HG02870 (cell line): ENCODE results near the gene DLGAP4.

Experiments used
- ATAC-seq: cut with Tn5 transposase; IDR thresholded peaks from one replicate; pipeline ENCODE4 v1.9.1; 2021; ENCODE audit warnings: mild to moderate bottlenecking, moderate library complexity; ENCODE audit not compliant: unreplicated experiment

DLGAP4 gene

DNA sequence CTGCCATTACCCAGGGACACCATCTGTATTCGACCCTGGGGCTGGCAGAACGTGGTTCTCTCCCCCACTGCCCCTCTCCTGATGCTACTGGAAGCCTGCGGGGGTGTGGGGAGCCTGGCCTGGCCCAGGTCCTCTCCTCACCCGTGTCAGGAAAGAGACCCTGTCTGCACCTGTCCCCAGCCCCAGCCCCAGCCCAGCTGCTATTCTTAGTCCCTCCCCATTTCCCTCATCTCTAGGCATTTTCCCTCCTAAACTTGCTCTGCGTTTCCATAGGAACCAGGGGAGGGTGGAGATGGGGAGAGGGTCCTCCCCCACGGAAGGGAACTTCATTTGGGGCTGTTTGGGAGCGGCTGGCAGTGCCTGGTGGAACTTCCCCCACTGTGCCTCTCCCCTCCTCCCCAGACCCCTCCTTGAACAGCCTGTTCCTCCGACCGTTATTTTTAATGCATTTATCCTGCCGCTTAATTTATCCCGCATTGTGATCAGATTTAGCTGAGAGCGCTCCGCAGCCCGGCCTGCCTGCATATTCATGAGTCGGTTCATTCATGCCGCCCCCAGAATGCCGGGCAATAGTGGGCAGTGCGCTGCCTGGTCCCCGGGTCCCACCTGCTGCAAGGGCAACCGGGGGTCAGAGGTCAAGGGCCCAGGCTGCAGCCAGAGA lies 31.8 kb upstream of the DLGAP4 start:
- ATAC-seq = no peak

DNA sequence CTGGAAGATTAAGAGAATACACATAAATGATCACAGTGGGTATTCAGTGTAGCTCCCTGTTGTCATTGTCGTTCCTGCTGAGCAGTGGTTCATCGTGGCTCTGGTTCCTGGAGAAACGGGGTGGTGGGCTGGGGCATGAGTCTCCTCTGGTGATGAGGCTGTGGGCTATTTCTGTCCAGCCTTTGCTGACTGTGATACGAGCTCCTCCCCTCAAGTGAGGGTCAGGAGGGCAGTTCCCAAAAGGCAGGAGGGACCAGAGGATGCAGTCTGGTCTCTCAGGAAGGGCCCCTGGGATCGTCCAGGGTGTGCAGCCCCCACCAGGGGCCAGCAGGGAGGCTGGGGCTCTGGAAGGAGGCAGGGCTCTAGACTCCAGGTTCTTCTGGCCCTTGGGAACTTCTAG lies 31.1 kb upstream of the DLGAP4 start:
- no peak for ATAC-seq

DNA sequence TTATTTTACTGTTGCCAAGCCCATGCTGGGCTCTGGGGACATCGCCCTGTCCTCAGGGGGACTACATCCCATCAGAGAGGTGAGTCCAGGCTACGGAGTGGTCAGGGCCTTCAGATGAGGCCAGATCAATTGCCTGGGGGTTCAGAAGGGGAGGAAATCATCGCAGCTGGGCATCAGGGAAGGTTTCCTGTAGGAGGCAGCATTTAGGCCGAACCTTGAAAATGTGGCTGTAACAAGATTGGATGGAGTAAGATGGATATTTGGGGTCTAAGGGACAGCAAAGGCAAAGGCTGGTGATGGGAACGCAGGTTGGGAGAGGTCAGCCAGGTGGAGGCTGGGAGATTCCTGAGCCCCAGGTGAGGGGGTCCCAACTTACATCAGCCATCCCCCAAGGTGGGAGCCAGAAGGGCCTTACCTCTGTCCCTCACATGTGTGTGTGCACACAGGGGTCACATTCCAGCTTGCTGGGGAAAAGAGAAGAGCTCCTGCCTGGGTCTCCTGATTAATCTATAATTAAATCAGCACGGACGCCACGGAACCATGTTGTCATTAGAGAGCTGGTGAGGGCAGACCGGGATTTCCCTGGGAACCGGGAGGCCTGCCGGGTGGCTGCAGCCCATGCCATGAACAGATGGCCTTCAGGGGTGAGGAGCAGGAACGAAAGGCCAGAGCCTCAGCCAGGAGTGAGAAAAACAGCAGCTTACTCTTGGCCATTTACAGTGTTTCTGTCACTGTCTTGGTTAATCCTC lies 30.5 kb upstream of the DLGAP4 start:
- ATAC-seq = no peak

DNA sequence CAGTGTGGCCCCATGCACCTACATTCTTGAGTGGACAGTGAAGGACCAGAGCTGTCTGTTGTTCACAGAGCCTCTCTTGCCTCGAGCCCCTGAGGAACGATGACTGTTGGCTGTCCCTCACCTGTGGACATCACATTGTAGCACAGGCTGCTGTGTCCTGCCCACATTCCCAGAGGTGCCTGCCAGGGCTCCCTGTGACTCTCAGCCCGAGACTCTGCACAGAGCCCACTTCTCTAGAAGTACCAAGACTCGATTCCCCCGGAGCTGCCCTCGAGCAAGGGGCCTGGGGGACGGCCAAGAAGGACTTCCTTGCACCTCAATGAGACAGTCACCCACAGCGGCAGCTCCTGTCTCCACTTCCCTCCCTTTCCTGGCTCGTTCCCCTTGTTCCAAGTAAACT lies 28.6 kb upstream of the DLGAP4 start:
- ATAC-seq = no peak

DNA sequence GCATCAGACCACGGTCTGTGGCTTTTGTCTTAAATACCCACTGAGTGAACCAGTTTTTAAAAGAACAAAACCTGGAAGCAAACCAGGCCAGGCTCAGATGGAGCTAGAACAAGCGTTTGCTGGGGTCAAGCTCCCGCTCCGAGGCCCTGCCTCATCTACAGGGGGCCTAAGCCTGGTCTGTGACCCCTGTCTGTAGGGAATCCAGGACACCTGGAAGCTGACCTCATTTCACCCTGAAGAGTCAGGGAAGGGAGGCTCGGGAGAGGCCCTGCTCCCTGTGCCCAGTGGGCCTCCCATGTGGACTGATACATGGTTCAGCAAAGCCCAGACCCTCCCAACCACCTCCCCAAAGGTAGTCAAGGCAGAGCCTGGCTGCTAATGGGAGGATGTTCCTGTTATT lies 26.8 kb upstream of the DLGAP4 start:
- ATAC-seq = no peak

DNA sequence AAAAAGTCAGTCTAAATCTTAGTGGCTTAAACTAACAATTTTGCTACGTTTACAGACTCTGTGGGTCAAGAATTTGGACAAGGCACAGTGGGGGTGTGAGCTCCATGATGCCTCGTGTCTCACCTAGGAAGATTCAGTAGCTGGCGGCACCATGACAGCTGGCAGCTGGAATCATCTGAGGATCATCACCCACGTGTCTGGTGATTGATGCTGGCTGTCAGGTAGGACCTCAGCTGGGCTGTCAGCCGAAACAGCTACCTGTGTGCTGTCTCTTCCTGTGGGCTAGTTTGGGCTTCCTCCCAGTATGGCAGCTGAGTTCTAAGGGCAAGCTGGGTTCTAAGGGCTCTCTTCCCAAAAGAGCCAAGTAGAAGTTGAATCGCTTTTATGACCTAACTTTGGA lies 26.4 kb upstream of the DLGAP4 start:
- ATAC-seq = no peak

DNA sequence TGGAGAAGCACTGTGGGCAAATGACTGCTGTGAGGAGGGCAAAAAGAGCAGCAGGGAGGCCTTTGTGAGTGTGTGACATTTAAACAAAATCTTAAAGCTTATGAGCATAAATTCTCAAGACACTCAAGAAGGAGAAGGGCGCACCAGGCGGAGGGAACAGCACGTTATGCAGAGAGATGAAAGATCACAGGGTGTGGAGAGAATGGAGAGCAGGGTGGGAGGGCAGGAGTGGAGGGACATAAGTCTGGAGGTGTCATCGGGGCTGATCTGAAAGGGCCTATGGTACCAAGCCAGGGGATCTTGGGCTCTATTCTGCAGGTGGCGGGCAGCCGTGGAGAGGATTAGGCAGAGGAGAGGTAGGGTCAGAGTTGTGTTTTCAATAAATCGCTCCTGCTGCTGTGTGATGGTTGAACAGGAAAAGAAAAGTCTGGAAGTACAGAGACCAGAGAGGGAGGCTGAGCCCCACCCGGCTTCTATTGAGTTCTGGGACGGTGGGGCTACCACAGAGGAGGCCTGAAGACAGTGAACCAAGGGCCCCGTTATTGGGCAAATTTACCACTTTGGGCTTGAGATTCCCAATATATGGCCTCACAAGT lies 24.3 kb upstream of the DLGAP4 start:
- no peak for ATAC-seq

DNA sequence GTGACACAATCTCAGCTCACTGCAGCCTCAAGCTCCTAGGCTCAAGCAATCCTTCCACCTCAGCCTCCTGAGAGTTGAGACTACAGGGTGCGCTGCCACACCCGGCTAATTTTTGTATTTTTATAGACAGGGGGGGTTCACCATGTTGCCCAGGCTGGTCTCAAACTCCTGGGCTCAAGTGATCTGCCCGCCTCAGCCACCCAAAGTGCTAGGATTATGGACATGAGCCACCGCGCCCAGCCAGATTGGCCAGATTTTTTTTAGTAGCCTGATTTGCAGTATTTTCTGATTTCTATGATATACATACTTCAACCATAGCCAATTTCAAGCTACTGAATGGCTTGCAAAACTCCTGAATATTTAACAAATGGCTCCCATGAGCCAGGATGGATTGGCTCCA lies 21.4 kb upstream of the DLGAP4 start:
- ATAC-seq = no peak

DNA sequence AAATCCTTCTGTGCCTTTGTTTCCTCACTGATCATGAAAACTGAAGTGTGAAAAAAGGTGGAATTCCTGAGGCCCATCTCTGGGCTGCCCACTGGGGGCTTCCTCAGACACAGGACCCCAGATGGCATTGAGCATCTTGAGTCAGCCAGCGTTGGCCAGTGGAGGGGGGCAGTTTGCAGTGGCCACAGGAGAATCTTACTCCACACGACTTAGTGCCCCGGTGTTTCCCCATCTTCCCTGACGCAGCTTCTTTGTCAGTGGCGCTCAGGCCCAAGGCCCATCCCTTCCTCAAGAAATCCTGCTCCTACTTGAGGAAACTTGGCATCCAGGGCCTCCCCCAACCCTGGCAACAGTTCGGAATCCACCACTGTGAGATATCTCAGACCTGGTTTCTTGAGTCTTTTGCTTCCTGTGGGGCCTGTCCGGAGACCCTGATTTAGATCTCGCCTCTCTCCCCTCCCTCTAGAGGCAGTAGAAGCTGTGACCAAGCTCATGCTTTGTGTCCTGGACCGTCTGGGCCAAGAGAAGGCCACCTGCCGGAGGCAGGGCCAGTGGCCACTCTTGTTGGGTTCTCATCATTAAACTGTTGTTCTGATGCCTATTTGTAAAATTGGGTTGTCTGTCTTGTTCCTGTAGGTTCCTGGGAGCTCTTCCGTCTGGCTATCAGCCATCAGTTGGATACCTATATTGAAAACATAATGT lies 20.2 kb upstream of the DLGAP4 start:
- ATAC-seq = no peak

DNA sequence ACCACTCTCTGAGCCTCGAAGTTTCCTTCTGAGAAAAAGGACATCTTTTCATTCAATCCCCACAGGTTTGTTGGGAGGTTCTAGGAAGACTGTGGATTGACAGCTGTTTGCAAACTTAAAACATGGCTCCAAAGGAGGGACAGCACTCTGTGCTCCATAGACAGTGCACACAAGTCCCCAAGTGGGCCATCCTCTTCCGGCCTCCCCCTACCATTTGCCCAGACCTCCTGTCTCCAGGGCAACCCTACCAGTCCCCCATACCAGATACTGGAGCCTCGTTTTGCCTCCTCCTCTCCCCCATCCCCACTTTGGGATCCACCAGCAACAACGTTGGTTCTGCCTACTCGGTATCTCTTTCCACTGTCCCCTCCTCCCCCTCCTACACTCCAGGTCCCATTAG lies 8.5 kb upstream of the DLGAP4 start:
- no peak for ATAC-seq

DNA sequence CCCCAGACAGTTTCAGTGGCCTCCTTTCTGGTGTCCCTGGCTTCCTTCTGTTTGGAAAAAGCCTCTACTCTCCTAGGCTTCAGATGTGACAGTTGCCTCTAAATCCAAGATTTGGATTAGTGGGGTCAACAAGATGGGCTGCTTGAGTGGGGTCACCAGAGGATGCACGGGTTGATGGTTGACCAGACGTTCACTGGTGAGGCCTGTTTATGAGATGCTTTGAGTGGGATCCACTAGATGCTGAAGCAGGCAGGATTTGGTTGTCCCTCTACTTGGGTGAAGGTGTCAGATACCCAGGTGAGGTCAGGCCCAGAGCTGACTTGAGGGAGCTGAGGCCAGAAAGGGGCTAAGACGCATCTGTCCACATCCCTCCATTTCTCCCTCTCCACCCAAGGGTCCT lies 8.1 kb upstream of the DLGAP4 start:
- no peak for ATAC-seq

DNA sequence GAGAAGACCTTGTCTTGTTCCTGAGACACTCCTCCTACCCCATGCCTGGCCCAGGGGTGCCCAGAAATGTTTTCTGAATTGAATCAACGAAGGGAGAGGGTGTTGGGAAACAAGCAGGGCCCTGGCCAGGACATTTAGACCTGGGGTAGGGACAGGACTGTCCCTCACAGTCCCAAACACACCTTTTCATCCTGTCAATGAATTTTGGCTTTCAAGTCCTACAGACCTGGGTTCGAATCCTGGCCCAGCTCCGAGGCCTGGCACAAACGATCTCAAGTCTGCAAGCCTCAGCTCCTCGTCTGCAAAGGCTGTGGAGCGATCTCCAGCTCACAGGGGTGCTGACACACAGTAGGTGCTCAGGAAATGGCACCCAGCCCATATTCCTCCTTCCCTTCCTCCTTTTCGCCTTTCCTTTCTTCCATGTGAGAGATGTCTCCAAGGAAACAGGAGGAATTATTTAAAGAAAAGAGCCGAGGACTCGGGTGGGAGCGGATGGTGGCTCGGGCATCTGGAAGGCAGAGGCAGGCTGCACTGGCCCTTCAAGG lies 7.3 kb upstream of the DLGAP4 start:
- no peak for ATAC-seq

DNA sequence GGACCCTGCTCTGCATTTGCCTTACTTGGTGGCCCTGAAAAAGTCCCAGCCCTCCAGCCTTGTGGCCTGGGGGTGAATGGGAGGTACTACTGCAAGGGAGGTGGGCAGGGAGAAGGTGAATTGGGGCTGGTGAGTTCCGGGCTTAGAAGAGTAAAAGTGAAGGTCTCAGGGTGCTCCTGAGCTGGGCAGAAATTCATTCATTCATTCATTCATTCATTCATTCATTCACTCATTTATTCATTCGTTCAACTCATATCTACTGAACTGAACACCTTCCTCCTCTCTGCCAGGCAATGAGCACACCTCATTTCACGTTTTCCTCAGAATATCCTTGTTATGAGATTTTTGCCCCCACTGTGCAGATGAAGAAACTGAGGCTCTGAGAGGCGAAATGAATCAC lies 6.7 kb upstream of the DLGAP4 start:
- ATAC-seq = no peak

DNA sequence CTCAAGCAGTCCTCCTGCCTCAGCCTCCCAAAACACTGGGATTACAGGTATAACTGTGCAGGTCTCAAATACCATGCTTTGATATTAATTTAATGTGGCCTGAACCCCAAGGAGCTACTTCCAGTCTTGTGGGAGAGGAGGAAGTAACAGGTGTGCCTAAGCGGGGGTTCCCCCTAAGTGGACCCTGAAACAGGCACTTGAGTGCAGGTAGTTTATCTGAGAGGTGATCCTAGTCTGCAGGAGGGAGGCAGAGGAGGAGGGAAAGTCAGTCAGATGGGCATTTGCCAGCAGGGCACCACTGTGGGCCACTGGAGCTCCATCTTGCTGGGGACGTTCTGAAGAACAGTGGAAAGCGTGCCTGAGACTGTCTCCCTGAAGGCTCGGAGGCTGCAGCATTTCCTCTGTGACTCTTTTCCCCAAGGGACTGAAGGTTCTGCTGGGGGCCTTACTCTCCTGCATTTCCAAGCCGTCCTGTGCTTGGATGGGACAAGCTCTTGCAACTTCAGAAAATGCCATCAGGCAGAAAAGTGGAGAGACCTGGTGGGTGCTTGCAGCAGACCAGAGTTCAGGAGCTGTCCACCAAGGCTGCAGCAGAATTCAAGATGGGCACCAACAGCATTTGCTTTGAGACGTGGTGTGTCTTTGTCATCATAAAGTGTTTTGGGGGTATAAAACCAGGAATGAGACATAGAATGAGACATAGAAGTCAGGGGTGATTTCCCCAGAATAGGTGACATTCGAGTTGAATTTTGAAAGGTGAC lies 4.6 kb upstream of the DLGAP4 start:
- no peak for ATAC-seq

DNA sequence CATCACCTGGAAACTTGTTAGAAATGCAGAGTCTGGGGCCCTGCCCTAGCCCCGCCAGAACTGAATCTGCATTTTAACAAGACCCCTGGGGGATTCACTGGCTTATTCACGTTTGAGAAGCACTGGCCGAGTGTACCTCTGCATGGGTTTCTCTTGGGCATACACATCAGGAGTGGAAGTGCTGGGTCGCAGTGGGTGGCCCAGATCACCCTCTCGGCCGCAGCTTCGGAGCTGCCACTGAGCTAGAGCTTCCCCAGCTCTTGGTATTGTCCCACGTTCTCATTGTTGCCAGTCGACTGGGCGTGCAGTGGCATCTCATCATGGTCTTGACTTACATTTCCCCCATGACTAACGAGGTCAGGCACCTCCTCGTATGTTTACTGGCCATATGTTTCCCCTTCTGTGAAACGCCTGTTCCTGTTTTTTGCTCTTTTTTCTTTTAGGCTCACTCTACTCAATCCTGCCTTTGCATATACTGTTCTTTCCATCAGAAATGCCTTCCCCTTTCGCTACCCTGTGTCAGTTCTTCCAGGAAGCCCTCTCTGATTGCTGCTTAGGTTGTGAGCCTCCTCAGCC lies 3.0 kb upstream of the DLGAP4 start:
- no peak for ATAC-seq

DNA sequence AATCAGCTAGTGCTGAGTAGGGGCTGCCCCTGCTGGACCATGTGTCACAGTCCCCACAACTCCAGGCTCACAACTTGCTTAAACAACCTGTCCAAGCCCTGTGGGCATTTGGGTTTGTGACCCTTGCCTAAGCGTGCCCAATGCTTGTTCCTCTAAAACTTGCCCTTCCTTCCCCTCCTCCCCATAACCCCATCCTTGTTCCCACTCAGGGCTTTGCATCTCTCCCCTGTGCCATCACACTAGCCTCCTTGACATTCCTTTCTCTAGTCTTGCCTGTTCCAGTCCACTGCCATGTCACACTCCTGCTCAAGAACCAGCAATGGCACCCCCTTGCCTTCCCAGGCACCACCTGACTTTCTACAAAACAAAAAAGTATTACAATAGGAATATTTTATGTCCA lies 2.3 kb upstream of the DLGAP4 start:
- ATAC-seq = no peak

DNA sequence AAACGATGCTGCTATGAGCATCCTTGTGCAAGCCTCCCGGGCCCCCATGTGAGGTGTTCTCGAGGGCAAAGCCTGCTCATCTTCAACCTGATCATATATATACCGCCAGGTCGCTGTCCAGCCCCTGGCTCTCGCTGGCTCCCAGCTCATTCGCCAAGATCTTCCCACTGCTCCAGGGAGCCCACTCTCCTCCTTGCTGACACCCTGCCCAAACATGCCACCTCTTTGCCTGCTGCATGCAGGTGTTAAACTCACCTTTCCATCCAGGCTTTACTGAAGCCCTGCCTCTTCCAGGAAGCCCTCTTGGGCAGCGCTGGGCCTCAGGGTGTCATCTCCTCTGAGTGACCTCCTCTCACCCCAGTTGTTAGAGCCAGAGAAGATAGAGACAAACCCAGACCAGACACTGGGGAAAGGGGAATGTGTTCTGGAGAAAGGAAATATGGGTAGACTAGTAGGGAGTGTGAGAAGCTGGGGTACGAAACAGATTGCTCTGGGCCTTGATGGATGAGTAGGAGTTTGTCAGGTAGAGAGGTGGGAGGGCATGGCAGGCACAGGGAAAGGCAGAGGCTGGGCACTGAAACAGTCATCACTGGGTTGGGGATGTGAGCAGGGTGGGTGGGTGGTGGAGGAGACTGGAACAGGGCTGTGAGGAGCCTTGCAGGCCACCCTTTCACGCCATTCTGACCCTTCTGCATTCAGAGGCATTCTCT lies 1.2 kb upstream of the DLGAP4 start:
- ATAC-seq = no peak

DNA sequence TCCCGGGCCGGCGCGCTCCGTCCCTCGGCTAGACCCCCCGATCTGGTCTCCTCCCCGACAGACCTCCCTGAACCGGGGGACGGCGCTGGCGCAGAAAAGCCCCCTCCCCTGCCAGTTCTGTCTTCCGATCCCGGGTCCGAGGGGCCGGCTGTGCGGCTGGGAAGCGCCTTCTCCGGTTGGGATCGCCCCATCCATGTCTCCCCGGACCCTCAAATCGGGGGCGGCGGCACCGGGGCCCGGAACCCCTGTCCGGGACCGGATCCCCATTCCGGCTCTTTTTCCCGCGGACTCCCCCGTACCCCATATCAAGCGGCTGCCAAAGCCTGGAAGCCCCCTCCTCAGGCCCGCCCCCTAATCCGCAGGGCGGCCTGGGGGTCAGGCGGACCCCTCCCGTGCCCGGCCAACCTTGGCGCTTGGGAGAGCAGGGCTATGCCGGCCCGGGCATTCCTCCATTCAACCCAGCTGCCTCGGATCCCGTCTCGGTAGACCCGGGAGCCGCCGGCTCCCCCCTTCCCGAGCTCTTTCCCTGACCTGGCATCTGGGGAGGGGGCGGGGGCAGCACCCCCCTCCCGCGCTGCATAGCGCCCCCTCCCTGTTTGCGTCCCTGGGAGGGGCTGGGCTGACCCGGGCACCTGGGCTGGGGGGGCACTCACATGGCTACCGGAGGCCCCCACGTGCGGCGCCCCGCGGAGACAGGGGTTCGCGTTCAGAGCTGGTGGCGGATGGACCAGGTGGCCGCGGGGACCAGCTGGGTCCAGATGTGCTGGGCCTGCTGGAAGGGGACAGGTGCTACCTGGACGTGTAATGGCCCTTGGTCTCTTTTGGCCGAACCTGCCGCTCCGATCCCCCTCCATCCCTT lies 643 bp downstream of the DLGAP4 start:
- ATAC-seq = no peak
